DOHH2 (cell line): ENCODE results near the gene IGLON5.

Experiments
- EZH2phosphoT487 ChIP-seq: fragments of 200-600 bp; sonication (generic); IDR thresholded peaks from 2 replicates; pipeline ENCODE4 v1.6.1; 2017; ENCODE audit warnings: borderline replicate concordance, mild to moderate bottlenecking, antibody characterized with exemption, low read length, moderate library complexity, mixed read lengths
- TF ChIP-seq, protein P1 (sequence below): fragments of 200-600 bp; sonication (generic); IDR thresholded peaks from one replicate; pipeline ENCODE4 v1.5.1; 2014; ENCODE audit warnings: antibody characterized with exemption, mild to moderate bottlenecking, low read depth, low read length; ENCODE audit not compliant: poor library complexity, severe bottlenecking

DNA sequence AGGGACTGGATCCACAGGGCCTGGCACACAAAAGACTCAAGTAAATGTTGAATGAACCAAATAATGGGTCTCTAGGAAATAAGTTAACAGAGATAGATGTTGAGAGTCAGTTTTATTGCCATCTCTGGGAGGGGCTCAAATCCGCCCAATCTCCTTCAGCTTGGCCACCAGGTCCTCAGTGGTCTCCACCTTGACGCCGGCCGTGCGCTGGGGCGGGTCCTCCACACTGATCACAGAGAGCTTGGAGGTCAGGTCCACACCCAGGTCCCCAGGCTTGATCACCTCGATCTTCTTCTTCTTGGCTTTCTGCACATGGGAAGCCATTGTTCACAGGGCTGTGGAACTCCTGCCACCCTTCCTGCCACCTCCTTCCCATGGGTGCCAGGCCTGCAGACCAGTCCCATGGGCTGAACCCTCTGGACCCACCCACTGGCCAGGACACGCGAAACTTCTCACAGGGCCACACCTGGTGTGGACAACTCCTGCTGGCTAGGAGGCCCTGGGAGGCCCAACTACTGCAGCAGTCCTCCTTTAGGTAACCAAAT, 33.7 kb downstream of the IGLON5 start:
- TF ChIP-seq, protein P1, sequence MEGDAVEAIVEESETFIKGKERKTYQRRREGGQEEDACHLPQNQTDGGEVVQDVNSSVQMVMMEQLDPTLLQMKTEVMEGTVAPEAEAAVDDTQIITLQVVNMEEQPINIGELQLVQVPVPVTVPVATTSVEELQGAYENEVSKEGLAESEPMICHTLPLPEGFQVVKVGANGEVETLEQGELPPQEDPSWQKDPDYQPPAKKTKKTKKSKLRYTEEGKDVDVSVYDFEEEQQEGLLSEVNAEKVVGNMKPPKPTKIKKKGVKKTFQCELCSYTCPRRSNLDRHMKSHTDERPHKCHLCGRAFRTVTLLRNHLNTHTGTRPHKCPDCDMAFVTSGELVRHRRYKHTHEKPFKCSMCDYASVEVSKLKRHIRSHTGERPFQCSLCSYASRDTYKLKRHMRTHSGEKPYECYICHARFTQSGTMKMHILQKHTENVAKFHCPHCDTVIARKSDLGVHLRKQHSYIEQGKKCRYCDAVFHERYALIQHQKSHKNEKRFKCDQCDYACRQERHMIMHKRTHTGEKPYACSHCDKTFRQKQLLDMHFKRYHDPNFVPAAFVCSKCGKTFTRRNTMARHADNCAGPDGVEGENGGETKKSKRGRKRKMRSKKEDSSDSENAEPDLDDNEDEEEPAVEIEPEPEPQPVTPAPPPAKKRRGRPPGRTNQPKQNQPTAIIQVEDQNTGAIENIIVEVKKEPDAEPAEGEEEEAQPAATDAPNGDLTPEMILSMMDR, result no peak
- TF ChIP-seq EZH2phosphoT487, result no peak
